GM12891 (cell line): ENCODE results near the gene LRRC1.

Source experiments
- POLR2A ChIP-seq: IDR thresholded peaks from 2 replicates; pipeline ENCODE4 v1.6.1; 2011; ENCODE audit warnings: low read depth, low read length, control low read depth
- POLR2AphosphoS5 ChIP-seq: IDR thresholded peaks from 2 replicates; pipeline ENCODE4 v1.6.1; 2011; ENCODE audit warnings: low read depth, low read length, control low read depth
- POU2F2 ChIP-seq: IDR thresholded peaks from 2 replicates; pipeline ENCODE4 v1.6.1; 2011; ENCODE audit warnings: low read depth, mild to moderate bottlenecking, control low read depth, low read length, moderate library complexity
- SPI1 ChIP-seq: IDR thresholded peaks from 2 replicates; pipeline ENCODE4 v1.6.1; 2011; ENCODE audit warnings: low read depth, low read length, control low read depth

GRCh38 chr6:53899512-53899911, 104.7 kb downstream of the LRRC1 start:
- TF ChIP-seq POLR2A (no peak), POU2F2 (no peak), POLR2AphosphoS5 (no peak), SPI1 (no peak)
